Measurements from ENCODE around the gene RFTN2. TPM values are rescaled to one million over a fixed set of nuclear protein-coding genes. Genes with fewer than 3 reads are reported as not detected.
A peak's percentile ranks its signal among the peaks of the same experiment; 100 is the strongest.

RFTN2 gene
- total RNA-seq, 2 donors from 2014 or later = 0.05 TPM; not detected in 1

DNA sequence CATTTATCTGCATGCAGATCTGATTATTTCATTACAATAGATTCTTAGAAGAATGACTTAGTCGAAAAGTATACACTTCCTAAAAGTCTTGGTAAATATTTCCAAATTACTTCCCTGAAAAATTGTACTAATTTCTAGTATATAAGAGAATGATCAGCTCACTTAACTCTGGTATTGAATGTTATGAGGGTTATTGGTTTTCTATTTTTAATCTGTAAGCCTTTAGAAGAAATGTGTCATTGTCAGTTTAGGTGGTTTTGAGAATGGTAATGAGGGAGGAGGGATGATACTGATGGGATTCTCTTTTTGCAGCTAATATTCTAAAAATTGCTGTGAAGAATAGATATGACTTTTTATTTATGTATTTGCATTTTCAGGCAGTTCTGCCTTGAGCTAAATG is 135.7 kb downstream of the RFTN2 start:
- Mint-ChIP-seq H3K4me3 (no peak overlapping the region), H3K4me1 (peaks cover 14% of the 10 kb centered on the region), H3K36me3 (ENCODE audit: low read depth) (peaks cover 2% of the 10 kb centered on the region), H3K27ac (no peak overlapping the region), H3K27me3 (no peaks in the 10 kb centered on the region)
- H3K9me3 ChIP-seq (ENCODE audit: control insufficient read depth, low read length, poor library complexity, severe bottlenecking) = no peaks in the 10 kb centered on the region
- no peak for DNase-seq
- ATAC-seq = no peak

DNA sequence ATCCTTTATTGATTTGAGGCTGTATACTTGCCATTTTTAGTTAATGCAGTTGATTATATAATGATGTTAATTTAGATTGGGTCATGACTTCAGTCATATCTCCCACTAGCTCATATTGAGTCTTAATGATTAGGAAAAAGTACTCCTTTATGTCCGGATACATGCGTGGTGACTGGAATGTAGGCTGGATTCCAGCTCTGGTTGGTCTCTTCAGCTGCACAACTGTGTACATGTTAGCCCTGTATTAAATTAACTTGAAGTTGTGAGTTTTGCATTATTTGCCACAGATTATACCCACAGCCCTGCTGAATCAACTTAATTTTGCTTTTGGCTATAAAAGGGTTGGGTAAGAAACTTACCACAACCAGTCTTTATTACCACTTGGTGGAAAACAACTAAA is 137.0 kb downstream of the RFTN2 start:
- Mint-ChIP-seq H3K27me3 (no peaks in the 10 kb centered on the region), H3K4me3 (no peak overlapping the region), H3K4me1 (peaks cover 20% of the 10 kb centered on the region), H3K27ac (peak overlapping the region; percentile 45), H3K36me3 (ENCODE audit: low read depth) (peaks cover 2% of the 10 kb centered on the region)
- ATAC-seq (no peak), DNase-seq (no peak)
- no peaks in the 10 kb centered on the region for H3K9me3 ChIP-seq (ENCODE audit: control insufficient read depth, low read length, poor library complexity, severe bottlenecking)

Other genes starting within 250 kb of the RFTN2 start
- 100 to 1,000 TPM; 454 to 510 TPM for gene SF3B1, start 240.6 kb downstream of the RFTN2 start, total RNA-seq
- 10 to 100 TPM; 50.8 to 54.9 TPM for gene COQ10B, start 222.0 kb downstream of the RFTN2 start, total RNA-seq
- gene HSPD1, start 175.7 kb downstream of the RFTN2 start, total RNA-seq = 100 to 1,000 TPM; 161 to 182 TPM
- 10 to 100 TPM; 61.3 to 74.6 TPM for gene HSPE1, start 175.2 kb downstream of the RFTN2 start, total RNA-seq
- gene MOB4, start 159.5 kb downstream of the RFTN2 start, total RNA-seq = 10 to 100 TPM; 16.3 to 28.9 TPM
- gene MARS2, start 29.8 kb upstream of the RFTN2 start, total RNA-seq = 10 to 100 TPM in 1 of 2 donors, 1 to 10 TPM in 1; 9.0 to 10.5 TPM
- gene BOLL, start 109.7 kb upstream of the RFTN2 start, total RNA-seq = not detected
- gene PLCL1, start 129.0 kb upstream of the RFTN2 start, total RNA-seq = 10 to 100 TPM; 24.9 to 27.2 TPM

All from T-helper 17 cell (primary cell).